ENCODE measurements around the gene KCNQ1. TPM values are rescaled to one million over a fixed set of nuclear protein-coding genes. Genes with fewer than 3 reads are reported as not detected.

The KCNQ1 gene
- total and polyA plus RNA-seq, 2 experiments from 2014 or later: 0.45 to 0.87 TPM

DNA sequence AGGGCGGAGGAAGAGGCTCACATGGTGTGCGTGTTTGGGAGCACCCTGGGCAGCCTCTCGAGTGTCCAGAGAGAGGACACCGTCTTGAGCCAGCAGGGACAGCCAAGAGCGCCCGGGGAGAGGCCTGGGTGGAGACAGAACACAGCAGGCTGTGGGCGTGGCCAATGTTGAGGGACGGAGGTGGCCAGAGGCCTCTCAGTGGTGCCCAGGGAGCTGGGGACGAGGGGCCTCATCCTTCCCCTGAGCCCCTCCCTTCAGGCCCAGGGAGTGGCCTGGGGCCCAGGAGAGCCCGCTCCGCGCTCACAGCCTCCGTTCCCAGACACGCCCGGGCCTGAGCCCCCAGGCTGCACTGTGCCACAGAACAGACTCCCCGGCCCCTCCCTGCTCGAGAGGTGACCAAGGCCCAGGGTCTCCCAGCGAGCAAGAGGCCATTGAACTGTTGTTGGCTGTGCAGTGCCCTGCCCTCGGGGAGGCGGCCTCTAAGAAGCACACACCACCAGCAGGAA lies 392.3 kb downstream of the KCNQ1 start:
- Histone ChIP-seq H3K79me2 (replicated peaks; ENCODE audit: insufficient read depth) (no peaks in the 10 kb centered on the region), H3K27ac (ENCODE audit: low read depth) (no peak overlapping the region), H3F3A (replicated peaks; ENCODE audit: low read depth) (no peaks in the 10 kb centered on the region), H3K4me3 (no peak overlapping the region), H3K9me2 (ENCODE audit: insufficient read depth) (no peaks in the 10 kb centered on the region), H2AFZ (0 out of 2 replicates have a peak overlapping the region, but pooled peaks have one; percentile 14), H3K4me1 (ENCODE audit: insufficient read depth) (peaks cover 4% of the 10 kb centered on the region; the same call in 1 of the 2 replicates), H4K20me1 (replicated peaks; ENCODE audit: insufficient read depth) (no peaks in the 10 kb centered on the region), H3K4me2 (peak overlapping the region; percentile 32; the same call in 1 of the 2 replicates), H3K36me3 (ENCODE audit: insufficient read depth) (no peaks in the 10 kb centered on the region), H3K27me3 (ENCODE audit: insufficient read depth) (peaks cover 5% of the 10 kb centered on the region)
- no peak for TF ChIP-seq CREB1 (CRISPR knock-in tag; IDR thresholded peaks at IDR 0.05; ENCODE audit: low read depth)
- peak; percentile 65 for DNase-seq (ENCODE audit: low spot score)
- Mint-ChIP-seq H3K36me3 (ENCODE audit: low read depth) (no peaks in the 10 kb centered on the region), H3K4me3 (no peak overlapping the region; the same call in 2 of the 3 replicates), H3K4me1 (peaks cover 32% of the 10 kb centered on the region), H3K9me3 (no peaks in the 10 kb centered on the region; the same call in 2 of the 3 replicates), H3K27ac (no peak overlapping the region), H3K27me3 (ENCODE audit: insufficient read depth, low read depth, poor library complexity) (peaks cover 42% of the 10 kb centered on the region)
- ATAC-seq: peak; percentile 52

DNA sequence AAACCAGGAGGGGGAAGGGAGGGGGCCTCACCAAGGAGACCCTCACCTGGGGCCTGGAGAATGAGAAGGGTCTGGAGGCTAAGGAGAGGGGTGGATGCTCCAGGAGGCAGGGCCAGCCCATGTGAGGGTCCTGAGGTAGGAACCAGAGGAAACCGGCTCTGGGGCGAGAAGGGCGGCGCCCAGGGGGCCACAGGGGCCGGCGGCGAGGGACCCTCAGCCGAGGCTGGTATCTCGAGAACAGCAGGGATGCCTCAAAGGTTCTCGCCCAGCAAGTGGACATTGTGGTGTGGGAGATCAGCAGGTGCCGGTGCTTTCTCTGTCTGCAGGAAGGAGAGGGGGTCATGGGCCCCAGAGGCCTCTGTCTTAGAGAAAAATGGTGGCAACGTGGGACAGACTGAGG lies 392.8 kb downstream of the KCNQ1 start:
- TF ChIP-seq POLR2AphosphoS5 (IDR thresholded peaks at IDR 0.05; ENCODE audit: low read depth) (no peak), NANOG (IDR thresholded peaks at IDR 0.05; ENCODE audit: borderline replicate concordance) (no peak), STAT1 (IDR thresholded peaks at IDR 0.05; ENCODE audit: unreplicated experiment) (no peak)
- Histone ChIP-seq H3K4me1 (ENCODE audit: insufficient read depth) (peaks cover 4% of the 10 kb centered on the region; the same call in 1 of the 2 replicates), H3K4me2 (peak overlapping the region; percentile 32; the same call in 1 of the 2 replicates), H4K20me1 (replicated peaks; ENCODE audit: insufficient read depth) (no peaks in the 10 kb centered on the region), H2AFZ (no peak overlapping the region), H3K4me3 (no peak overlapping the region), H3K9me2 (ENCODE audit: insufficient read depth) (no peaks in the 10 kb centered on the region), H3K27ac (ENCODE audit: low read depth) (no peak overlapping the region), H3K36me3 (ENCODE audit: insufficient read depth) (no peaks in the 10 kb centered on the region), H3K79me2 (replicated peaks; ENCODE audit: insufficient read depth) (no peaks in the 10 kb centered on the region), H3K27me3 (ENCODE audit: insufficient read depth) (peaks cover 5% of the 10 kb centered on the region), H3F3A (replicated peaks; ENCODE audit: low read depth) (no peaks in the 10 kb centered on the region)
- Mint-ChIP-seq H3K4me1 (peaks cover 32% of the 10 kb centered on the region), H3K27ac (no peak overlapping the region), H3K9me3 (no peaks in the 10 kb centered on the region; the same call in 2 of the 3 replicates), H3K36me3 (ENCODE audit: low read depth) (no peaks in the 10 kb centered on the region), H3K27me3 (ENCODE audit: insufficient read depth, low read depth, poor library complexity) (peaks cover 39% of the 10 kb centered on the region), H3K4me3 (no peak overlapping the region)
- no peak for ATAC-seq
- DNase-seq (ENCODE audit: low spot score): no peak

- Histone ChIP-seq H3K4me2 (no peak overlapping the region), H3K9me2 (ENCODE audit: insufficient read depth) (no peaks in the 10 kb centered on the region), H2AFZ (no peak overlapping the region), H3K36me3 (ENCODE audit: insufficient read depth) (no peaks in the 10 kb centered on the region), H3K4me3 (no peak overlapping the region), H4K20me1 (replicated peaks; ENCODE audit: insufficient read depth) (no peaks in the 10 kb centered on the region), H3K27ac (ENCODE audit: low read depth) (no peak overlapping the region), H3F3A (replicated peaks; ENCODE audit: low read depth) (no peaks in the 10 kb centered on the region), H3K4me1 (ENCODE audit: insufficient read depth) (peaks cover 4% of the 10 kb centered on the region; the same call in 1 of the 2 replicates), H3K79me2 (replicated peaks; ENCODE audit: insufficient read depth) (no peaks in the 10 kb centered on the region), H3K27me3 (ENCODE audit: insufficient read depth) (peaks cover 5% of the 10 kb centered on the region)
- no peak overlapping the region for H3K27ac Mint-ChIP-seq
- TF ChIP-seq ZNF331 (CRISPR knock-in tag; IDR thresholded peaks at IDR 0.05; ENCODE audit: low read depth): no peak
- DNase-seq (ENCODE audit: low spot score) (no peak), ATAC-seq (no peak)
- peaks cover 32% of the 10 kb centered on the region for H3K4me1 Mint-ChIP-seq
- no peak overlapping the region for H3K4me3 Mint-ChIP-seq
- no peaks in the 10 kb centered on the region; the same call in 2 of the 3 replicates for H3K9me3 Mint-ChIP-seq
- peaks cover 37% of the 10 kb centered on the region for H3K27me3 Mint-ChIP-seq (ENCODE audit: insufficient read depth, low read depth, poor library complexity)
- H3K36me3 Mint-ChIP-seq (ENCODE audit: low read depth): no peaks in the 10 kb centered on the region
These were observed 393.3 kb downstream of the KCNQ1 start for GRCh38 chr11:2838091-2838490.

Measured in GM23338 (cell line).